Suppressor macrophage (primary cell): Measurements from ENCODE around the gene SPACA5.
"Not testable (repeated sequence)": the region's sequence is repeated elsewhere in the genome, so short reads cannot be mapped to it uniquely, and the experiment has no call there.

Experiments
- DNase-seq, 4 experiments: peaks; one replicate each; pipeline ENCODE4 v3.0.0-alpha.2; 2020 to 2022
- total RNA-seq, 17 experiments: gene quantifications; one replicate each; lab custom pipeline; 2026; ENCODE audit warnings: mixed read lengths in 6 of 17, inconsistent platforms in 3 of 17; lab: John Stamatoyannopoulos, UW

Gene SPACA5
- total RNA-seq: 0 reads per million in 17 experiments

- DNase-seq: not testable (repeated sequence)
Observed at GRCh38 chrX:48006688-48007087, at the start of gene SPACA5. Gene SPACA5, plus strand, starts transcription at chrX:48006988. Its CDS starts 815 bp downstream, at chrX:48007803.

DNA sequence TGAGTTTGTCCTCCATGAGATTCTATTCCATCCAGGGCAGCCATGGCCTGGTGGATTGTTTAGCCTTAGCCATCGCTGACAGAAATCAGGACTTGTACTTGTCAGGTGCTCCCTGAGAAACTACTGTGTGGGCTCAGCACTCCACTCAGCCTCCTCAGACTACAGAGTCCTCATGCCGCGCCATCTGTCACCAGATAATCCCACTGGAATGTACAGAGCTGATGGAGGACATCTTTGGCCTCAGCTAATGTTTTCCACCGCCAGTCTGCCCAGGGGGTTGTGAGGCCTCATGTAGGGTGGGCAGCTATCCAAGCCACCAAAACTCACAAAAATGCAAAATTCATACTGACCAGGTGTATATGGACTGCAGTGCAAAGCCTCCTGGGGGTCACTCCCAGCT, 48.6 kb upstream of the SPACA5 start:
- not testable (repeated sequence) for DNase-seq

- peak in 3 of 4 experiments; percentile 4 to 26 (median 7) for DNase-seq
Observed at GRCh38 chrX:47958761-47959342, 47.9 kb upstream of the SPACA5 start.

DNA sequence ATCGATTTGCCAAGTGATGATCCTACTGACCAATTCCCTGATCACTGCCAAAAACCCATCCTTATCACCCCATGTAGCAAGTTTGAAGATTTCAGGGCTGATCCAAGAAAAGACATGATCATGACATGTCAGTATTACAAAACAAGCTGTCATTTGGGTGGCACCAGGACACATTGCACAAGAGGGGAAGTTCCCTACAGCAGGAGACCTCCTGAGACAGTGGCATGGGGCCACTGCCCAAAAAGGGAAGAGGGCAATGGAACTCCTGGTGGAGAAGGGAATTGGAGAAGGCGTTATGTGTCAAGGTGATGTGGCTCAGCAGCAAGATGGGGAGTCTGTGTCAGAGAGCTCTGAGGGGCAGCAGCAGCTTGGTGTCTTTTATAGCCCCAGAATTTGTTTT, 46.4 kb upstream of the SPACA5 start:
- peak; percentile 50 to 79 (median 70) for DNase-seq

- peak in 1 of 4 experiments; percentile 4 for DNase-seq
Observed at GRCh38 chrX:47961830-47962229, 45.0 kb upstream of the SPACA5 start.

DNA sequence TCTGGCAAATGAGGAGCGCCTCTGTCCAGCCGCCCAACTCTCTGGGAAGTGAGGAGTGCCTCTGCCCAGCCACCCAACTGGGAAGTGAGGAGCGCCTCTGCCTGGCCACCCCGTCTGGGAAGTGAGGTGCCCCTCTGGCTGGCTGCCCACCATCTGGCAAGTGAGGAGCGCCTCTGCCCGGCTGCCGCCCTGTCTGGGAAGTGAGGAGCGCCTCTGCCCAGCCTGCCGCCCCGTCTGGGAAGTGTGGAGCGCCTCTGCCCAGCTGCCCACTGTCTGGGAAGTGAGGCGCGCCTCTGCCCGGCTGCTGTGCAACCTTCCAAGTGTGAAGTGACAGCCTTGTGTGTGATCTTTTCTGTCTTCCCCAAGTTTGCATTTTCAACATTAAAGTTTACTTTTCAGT, 41.3 kb upstream of the SPACA5 start:
- not testable (repeated sequence) for DNase-seq

DNA sequence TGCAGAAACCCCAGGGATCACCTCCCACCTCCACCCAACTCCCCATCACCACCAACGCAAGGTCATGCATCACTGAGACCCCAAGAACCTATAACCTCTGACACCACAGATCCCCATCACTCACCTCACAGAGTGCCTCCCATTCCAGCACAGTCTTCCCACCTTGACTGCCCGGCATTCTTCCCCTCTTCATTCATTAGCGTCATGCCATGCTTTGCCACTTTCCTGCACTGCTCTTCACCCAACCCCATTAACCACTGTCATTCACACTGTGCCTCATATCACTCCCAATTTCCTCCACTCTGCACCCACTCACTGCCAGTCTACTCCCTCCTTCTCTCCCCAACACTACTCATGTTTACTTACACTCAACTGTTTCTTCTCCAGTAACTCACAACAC, 33.6 kb upstream of the SPACA5 start:
- DNase-seq: no peak

DNA sequence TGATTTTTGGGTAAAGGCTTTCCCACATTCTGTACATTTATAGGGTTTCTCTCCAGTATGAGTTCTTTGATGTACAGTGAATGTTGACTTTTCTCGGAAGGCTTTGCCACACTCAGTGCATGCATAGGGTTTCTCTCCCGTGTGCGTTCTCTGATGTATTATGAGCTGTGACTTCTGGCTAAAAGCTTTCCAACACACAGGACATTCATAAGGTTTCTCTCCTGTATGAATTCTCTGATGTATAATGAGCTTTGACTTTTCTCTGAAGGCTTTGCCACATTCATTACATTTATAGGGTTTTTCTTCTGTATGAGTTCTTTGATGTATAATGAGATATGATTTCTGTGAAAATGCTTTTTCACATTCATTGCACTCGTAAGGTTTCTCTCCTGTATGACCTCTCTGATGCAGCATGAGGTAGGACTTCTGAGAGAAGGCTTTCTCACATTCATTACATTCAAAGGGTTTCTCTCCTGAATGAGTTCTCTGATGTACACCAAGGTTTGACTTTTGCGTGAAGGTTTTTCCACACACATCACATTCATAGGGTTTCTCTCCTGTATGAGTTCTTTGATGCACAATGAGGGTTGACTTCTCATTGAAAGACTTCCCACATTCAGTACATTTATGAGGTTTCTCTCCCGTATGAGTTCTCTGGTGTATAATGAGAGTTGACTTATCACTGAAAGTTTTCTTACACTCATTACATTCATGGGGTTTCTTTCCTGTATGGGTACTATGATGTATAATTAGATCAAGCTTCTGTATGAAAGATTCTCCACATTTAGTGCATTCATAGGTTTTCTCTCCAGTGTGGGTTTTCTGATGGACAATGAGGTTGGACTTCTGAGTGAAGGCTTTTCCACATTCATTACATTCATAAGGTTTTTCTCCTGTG, 30.3 kb upstream of the SPACA5 start:
- DNase-seq: no peak

DNA sequence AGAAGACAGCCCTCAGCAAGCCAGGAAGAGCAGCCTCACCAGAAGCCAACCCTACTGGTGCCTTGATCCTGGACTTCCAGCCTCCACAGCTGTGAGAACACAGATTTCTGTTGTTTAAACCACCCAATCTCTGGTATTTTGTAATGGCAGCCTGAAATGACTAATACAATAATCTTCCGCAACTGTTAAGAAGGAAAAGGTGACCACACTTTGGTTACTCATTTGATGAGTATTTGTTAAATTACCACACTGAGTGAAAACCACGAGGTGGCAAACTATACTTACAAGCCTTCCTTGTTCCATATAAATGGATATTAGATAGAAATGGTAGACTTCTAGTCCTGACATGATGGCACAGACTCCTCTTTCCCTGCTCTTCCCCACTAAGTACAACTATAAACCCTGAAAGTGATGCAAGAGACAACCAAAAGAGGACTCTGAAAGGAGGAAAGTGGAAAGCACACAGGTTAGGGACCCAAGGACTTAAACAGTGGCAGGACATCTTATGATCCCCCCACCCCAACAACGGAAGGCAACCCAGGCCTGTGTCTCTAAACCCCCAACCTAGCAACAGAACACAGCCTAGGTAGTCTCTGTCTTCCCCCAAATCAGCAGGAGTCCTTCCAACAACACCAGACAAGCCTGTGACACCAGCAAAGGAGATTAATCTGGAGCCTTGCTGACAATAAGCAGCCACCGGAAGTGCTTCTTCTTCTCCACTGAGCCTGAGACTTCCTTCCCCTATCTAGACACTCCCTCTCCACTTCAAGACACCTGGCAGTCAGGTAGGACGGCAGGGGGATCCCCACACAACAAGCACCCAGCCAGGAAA, 15.3 kb upstream of the SPACA5 start:
- peak in 3 of 4 experiments; percentile 2 to 38 (median 36) for DNase-seq

DNA sequence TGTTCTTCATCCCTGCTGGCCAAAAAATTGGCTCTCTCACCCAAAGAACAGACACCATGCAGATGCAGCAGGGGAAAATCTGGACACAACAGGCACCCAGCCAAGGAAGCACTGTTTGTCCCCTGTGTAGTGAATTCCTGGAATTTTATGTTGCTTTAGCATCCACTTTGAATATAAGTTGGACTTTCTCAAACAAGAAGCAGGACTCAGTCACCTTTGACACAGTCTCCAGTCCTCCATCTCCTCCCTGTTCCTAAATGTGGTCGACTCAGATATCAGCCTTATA, 14.8 kb upstream of the SPACA5 start:
- no peak for DNase-seq

GRCh38 chrX:47992669-47993068, 14.1 kb upstream of the SPACA5 start:
- DNase-seq: no peak

GRCh38 chrX:48001260-48001659, 5.5 kb upstream of the SPACA5 start:
- no peak for DNase-seq

DNA sequence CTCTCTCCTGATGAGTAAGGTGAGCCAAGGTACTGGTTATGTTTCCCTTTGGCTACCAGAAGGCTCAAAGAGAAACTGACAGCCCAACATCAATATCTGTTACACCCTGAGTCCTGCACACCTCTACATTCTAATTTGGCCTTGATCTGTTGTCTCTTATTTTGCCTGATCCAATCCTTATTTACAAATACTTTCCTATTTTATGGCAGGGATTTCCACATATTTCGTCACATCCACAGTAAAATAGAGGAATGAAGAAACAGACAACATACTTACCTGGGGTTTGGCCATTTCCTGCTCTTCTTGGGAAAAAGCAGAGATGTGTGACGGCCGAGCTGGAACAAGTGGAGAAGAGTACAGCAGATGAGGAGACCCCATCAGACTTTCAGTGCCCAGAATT, 4.5 kb upstream of the SPACA5 start:
- DNase-seq: no peak

- no peak for DNase-seq
Observed at GRCh38 chrX:48002929-48003328, 3.9 kb upstream of the SPACA5 start.

DNA sequence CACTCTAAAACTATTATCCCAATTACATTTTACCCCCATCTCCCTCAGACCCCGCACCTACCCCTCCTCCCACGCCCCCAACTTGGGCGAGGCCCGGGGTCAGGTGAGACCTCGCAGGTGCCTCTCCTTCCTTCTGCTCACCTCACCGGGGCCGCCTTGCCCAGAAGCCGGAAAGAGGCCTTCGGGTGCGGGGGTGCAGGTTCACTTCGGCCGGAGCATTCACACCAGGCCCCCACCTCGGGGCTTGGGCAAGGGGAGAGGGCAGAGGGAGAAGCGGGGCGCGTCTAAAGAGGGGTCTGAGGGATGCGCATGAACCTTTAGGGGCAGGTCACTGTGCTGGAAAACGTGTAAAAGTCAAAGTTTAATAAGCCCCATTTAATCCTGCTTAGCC, 3.4 kb upstream of the SPACA5 start:
- peak in 3 of 4 experiments; percentile 6 to 26 (median 16) for DNase-seq

DNA sequence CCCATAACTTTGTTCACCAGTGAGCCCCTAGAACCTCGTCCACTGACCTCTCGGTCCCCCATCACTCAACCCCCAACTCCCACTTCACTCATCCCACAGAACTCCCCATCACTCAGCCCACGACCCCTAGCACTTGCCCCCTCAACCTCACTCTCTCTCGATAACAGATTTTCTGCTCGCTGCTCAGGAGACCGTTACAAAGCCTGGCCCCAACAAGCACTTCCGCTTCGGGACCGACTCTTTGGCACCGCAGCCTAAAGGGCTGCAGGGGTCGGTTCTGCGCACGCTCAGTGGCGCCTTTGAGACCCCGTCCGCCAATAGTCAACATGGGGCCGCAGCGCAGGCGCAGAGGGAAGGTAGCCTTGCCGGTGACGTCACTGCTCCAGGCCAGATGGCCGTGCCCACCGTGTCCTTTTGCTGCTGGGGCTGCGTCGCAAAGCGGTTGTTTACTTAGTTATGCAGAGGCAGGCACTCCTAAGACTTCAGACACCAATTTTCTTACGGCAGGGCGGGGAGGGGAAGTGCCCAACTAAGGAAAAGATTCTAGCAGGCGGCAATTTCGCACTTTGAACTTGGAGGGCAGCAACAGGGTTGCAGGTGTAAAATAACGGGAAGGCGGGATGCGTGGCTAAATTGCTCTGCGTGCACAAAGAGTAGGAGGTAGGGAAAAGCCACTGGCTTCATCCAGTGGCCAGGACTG, 2.9 kb upstream of the SPACA5 start, which contains the start of gene ZNF182:
Gene ZNF182 (minus strand): TSS at position 232 of the 700 bp plus-strand sequence. CDS start 1,380 bp downstream, outside the sequence.
- DNase-seq: peak; percentile 95 to 97 (median 96)

GRCh38 chrX:48009445-48009960, 2.7 kb downstream of the SPACA5 start:
- DNase-seq: not testable (repeated sequence)

DNA sequence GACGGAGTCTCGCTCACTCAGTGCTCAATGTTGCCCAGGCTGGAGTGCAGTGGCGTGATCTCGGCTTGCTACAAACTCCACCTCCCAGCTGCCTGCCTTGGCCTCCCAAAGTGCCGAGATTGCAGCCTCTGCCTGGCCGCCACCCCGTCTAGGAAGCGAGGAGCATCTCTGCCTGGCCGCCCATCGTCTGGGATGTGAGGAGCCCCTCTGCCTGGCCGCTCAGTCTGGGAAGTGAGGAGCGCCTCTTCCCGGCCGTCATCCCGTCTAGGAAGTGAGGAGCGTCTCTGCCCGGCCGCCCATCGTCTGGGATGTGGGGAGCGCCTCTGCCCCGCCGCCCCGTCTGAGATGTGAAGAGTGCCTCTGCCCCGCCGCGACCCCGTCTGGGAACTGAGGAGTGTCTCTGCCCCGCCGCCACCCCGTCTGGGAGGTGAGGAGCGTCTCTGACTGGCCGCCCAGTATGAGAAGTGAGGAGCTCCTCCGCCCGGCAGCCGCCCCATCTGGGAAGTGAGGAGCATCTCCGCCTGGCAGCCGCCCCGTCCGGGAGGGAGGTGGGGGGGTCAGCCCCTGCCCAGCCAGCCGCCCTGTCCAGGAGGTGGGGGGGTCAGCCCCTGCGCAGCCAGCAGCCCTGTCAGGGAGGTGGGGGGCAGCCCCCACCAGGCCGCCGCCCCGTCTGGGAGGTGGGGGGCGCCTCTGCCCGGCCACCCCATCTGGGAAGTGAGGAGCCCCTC, 10.0 kb downstream of the SPACA5 start:
- not testable (repeated sequence) for DNase-seq

DNA sequence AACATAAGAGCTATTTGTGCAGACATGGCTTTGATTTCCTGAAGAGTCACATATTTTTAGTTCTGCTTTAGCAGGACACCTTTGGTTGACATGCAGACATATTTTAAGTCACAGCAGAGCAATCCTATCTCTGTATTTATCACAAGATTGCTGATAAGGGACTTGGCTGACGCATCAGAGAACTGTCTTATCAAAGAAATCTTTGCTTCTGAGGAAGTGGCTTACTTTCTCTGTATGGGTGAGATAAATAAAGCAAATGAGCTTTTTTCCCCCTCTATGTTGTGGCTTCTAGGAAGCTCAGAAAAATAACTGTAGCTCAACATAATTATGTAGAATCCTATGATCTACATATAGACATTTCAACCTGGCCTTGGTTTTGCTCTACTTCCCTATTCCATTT, 13.1 kb downstream of the SPACA5 start:
- DNase-seq: not testable (repeated sequence)

DNA sequence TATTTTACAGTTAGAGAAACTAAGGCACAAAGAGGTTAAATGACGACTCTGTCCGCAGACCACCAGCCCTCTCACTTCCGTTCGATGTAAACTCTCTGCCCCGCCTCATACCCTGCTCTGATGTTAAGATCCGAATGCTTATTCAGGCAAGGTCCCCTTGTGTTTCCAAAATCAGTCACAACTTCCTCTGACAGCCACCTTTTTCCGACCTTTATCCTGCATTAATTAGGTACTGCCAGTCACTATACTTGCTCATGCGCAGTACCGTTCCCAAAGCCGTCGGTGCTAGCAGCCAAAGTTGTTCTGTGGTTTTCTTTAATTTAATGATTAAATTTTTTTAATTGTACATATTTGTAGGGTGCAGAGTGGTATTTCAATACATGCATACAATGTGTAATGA, 13.7 kb downstream of the SPACA5 start:
- DNase-seq: peak in 1 of 4 experiments; percentile 11
